Cardiac fibroblast (primary cell): ENCODE measurements around the gene VKORC1.

Source experiments
- DNase-seq, 2 donors: peaks; one replicate each; pipeline versions ENCODE4 v3.0.0 to v3.0.0-alpha.2; 2010; ENCODE audit warnings: low read depth in 2 of 2
- H3K4me3 ChIP-seq, 2 donors: replicated peaks in 1 of 2; 1 replicate in 1 of 2; 2 replicates in 1 of 2; pipeline ENCODE4 v1.5.1; 2011; ENCODE audit warnings: low read depth in 2 of 2, low read length in 2 of 2, mild to moderate bottlenecking in 2 of 2, moderate library complexity in 1 of 2
- CTCF ChIP-seq: IDR thresholded peaks from one replicate; pipeline ENCODE4 v1.5.1; 2011; ENCODE audit warnings: low read depth, mild to moderate bottlenecking, low read length, inconsistent platforms

VKORC1 gene

GRCh38 chr16:31043352-31043751 lies 51.2 kb downstream of the VKORC1 start:
- no peak for TF ChIP-seq CTCF
- DNase-seq: no peak
- no peak overlapping the region for H3K4me3 ChIP-seq

GRCh38 chr16:31042866-31043265 lies 51.7 kb downstream of the VKORC1 start:
- DNase-seq: no peak
- H3K4me3 ChIP-seq: no peak overlapping the region
- TF ChIP-seq CTCF: no peak
